Measurements from ENCODE around the gene SVEP1.

The SVEP1 gene

GRCh38 chr9:110520120-110520701, 59.3 kb downstream of the SVEP1 start:
- no peak for DNase-seq

- DNase-seq: no peak
These were observed 62.1 kb downstream of the SVEP1 start for GRCh38 chr9:110517483-110517882.

- DNase-seq: no peak
These were observed 64.6 kb downstream of the SVEP1 start for GRCh38 chr9:110514897-110515296.

- no peak for DNase-seq
These were observed 66.7 kb downstream of the SVEP1 start for GRCh38 chr9:110512817-110513216.

GRCh38 chr9:110509792-110510191, 69.7 kb downstream of the SVEP1 start:
- DNase-seq: no peak

- DNase-seq: no peak
These were observed 76.7 kb downstream of the SVEP1 start for GRCh38 chr9:110502842-110503241.

- no peak for DNase-seq
These were observed 79.9 kb downstream of the SVEP1 start for GRCh38 chr9:110499608-110500007.

GRCh38 chr9:110487196-110487595, 92.3 kb downstream of the SVEP1 start:
- no peak for DNase-seq

GRCh38 chr9:110486218-110486617, 93.3 kb downstream of the SVEP1 start:
- DNase-seq: no peak

- DNase-seq: no peak
These were observed 100.1 kb downstream of the SVEP1 start for GRCh38 chr9:110479481-110479880.

GRCh38 chr9:110476251-110476650, 103.3 kb downstream of the SVEP1 start:
- no peak for DNase-seq

GRCh38 chr9:110472111-110472510, 107.4 kb downstream of the SVEP1 start:
- no peak for DNase-seq

- no peak for DNase-seq
These were observed 110.6 kb downstream of the SVEP1 start for GRCh38 chr9:110468950-110469349.

- no peak for DNase-seq
These were observed 114.4 kb downstream of the SVEP1 start for GRCh38 chr9:110465190-110465589.

- no peak for DNase-seq
These were observed 115.2 kb downstream of the SVEP1 start for GRCh38 chr9:110464321-110464720.

- DNase-seq: no peak
These were observed 116.0 kb downstream of the SVEP1 start for GRCh38 chr9:110463499-110463898.

GRCh38 chr9:110457245-110457644, 122.3 kb downstream of the SVEP1 start:
- DNase-seq: no peak

- DNase-seq: no peak
These were observed 122.9 kb downstream of the SVEP1 start for GRCh38 chr9:110456681-110457080.

GRCh38 chr9:110455860-110456259, 123.7 kb downstream of the SVEP1 start:
- DNase-seq: no peak

GRCh38 chr9:110452227-110452801, 127.2 kb downstream of the SVEP1 start:
- no peak for DNase-seq

- no peak for DNase-seq
These were observed 127.8 kb downstream of the SVEP1 start for GRCh38 chr9:110451726-110452125.

- no peak for DNase-seq
These were observed 132.1 kb downstream of the SVEP1 start for GRCh38 chr9:110447476-110447875.

GRCh38 chr9:110446171-110446570, 133.4 kb downstream of the SVEP1 start:
- no peak for DNase-seq

- DNase-seq: no peak
These were observed 134.6 kb downstream of the SVEP1 start for GRCh38 chr9:110444911-110445310.

- no peak for DNase-seq
These were observed 135.7 kb downstream of the SVEP1 start for GRCh38 chr9:110443866-110444220.

Measured in NCI-H1694 (cell line).